ENCODE data around the gene ULBP2. TPM values are rescaled to one million over a fixed set of nuclear protein-coding genes. Genes with fewer than 3 reads are reported as not detected.
"Not testable (repeated sequence)": the region's sequence is repeated elsewhere in the genome, so short reads cannot be mapped to it uniquely, and the experiment has no call there.

The ULBP2 gene
- total and polyA plus RNA-seq, 2 donors, result 0.26 to 0.49 TPM

GRCh38 chr6:149987602-149988107, 45.8 kb downstream of the ULBP2 start:
- H3K4me1 ChIP-seq (ENCODE audit: insufficient read depth), result peaks cover 2% of the 10 kb centered on the region
- H3K4me3 ChIP-seq (ENCODE audit: low read depth, low read length), result no peak overlapping the region
- WGBS, result 56% methylated on average over 2 of the region's 2 CpGs
- DNase-seq (ENCODE audit: extremely low spot score), result no peak
- H3K36me3 ChIP-seq (ENCODE audit: insufficient read depth), result no peaks in the 10 kb centered on the region
- no peak overlapping the region for H3K27ac ChIP-seq (ENCODE audit: low read depth)

GRCh38 chr6:149988550-149989346, 46.9 kb downstream of the ULBP2 start:
- no peak overlapping the region for H3K4me3 ChIP-seq (ENCODE audit: low read depth, low read length)
- no peaks in the 10 kb centered on the region for H3K36me3 ChIP-seq (ENCODE audit: insufficient read depth)
- WGBS, result 6% methylated on average over 17 of the region's 17 CpGs
- no peak for DNase-seq (ENCODE audit: extremely low spot score)
- no peak overlapping the region for H3K27ac ChIP-seq (ENCODE audit: low read depth)
- peaks cover 2% of the 10 kb centered on the region for H3K4me1 ChIP-seq (ENCODE audit: insufficient read depth)

GRCh38 chr6:149990212-149990660, 48.4 kb downstream of the ULBP2 start:
- WGBS, result under 1% methylated on average over 32 of the region's 32 CpGs
- no peak for DNase-seq (ENCODE audit: extremely low spot score)
- Histone ChIP-seq H3K4me1 (ENCODE audit: insufficient read depth) (peaks cover 2% of the 10 kb centered on the region), H3K27ac (ENCODE audit: low read depth) (no peak overlapping the region), H3K36me3 (ENCODE audit: insufficient read depth) (no peaks in the 10 kb centered on the region), H3K4me3 (ENCODE audit: low read depth, low read length) (no peak overlapping the region)

GRCh38 chr6:149990661-149991471, 49.1 kb downstream of the ULBP2 start:
- H3K27ac ChIP-seq (ENCODE audit: low read depth), result no peak overlapping the region
- DNase-seq (ENCODE audit: extremely low spot score), result no peak
- under 1% methylated on average over 49 of the region's 49 CpGs for WGBS
- no peaks in the 10 kb centered on the region for H3K36me3 ChIP-seq (ENCODE audit: insufficient read depth)
- peak overlapping the region; percentile 16 for H3K4me3 ChIP-seq (ENCODE audit: low read depth, low read length)
- peaks cover 2% of the 10 kb centered on the region for H3K4me1 ChIP-seq (ENCODE audit: insufficient read depth)

GRCh38 chr6:149991472-149991795, 49.6 kb downstream of the ULBP2 start:
- H3K4me3 ChIP-seq (ENCODE audit: low read depth, low read length); H3K36me3 ChIP-seq (ENCODE audit: insufficient read depth); DNase-seq (ENCODE audit: extremely low spot score); H3K4me1 ChIP-seq (ENCODE audit: insufficient read depth); H3K27ac ChIP-seq (ENCODE audit: low read depth): not testable (repeated sequence)
- 2% methylated on average over 7 of the region's 7 CpGs for WGBS

GRCh38 chr6:149991838-149992237, 50.0 kb downstream of the ULBP2 start:
- H3K4me3 ChIP-seq (ENCODE audit: low read depth, low read length), result no peak overlapping the region
- no peak for DNase-seq (ENCODE audit: extremely low spot score)
- peaks cover 2% of the 10 kb centered on the region for H3K4me1 ChIP-seq (ENCODE audit: insufficient read depth)
- WGBS, result 42% methylated on average over 4 of the region's 4 CpGs
- no peaks in the 10 kb centered on the region for H3K36me3 ChIP-seq (ENCODE audit: insufficient read depth)
- no peak overlapping the region for H3K27ac ChIP-seq (ENCODE audit: low read depth)

GRCh38 chr6:149995235-149995750, 53.5 kb downstream of the ULBP2 start:
- H3K4me3 ChIP-seq (ENCODE audit: low read depth, low read length), result no peak overlapping the region
- peaks cover 2% of the 10 kb centered on the region for H3K4me1 ChIP-seq (ENCODE audit: insufficient read depth)
- no peak overlapping the region for H3K27ac ChIP-seq (ENCODE audit: low read depth)
- WGBS, result 69% methylated on average over 6 of the region's 6 CpGs
- no peak for DNase-seq (ENCODE audit: extremely low spot score)
- H3K36me3 ChIP-seq (ENCODE audit: insufficient read depth), result no peaks in the 10 kb centered on the region

GRCh38 chr6:149995971-149996370, 54.2 kb downstream of the ULBP2 start:
- 86% methylated on average over 7 of the region's 7 CpGs for WGBS
- no peaks in the 10 kb centered on the region for H3K36me3 ChIP-seq (ENCODE audit: insufficient read depth)
- H3K27ac ChIP-seq (ENCODE audit: low read depth), result no peak overlapping the region
- no peak for DNase-seq (ENCODE audit: extremely low spot score)
- no peaks in the 10 kb centered on the region for H3K4me1 ChIP-seq (ENCODE audit: insufficient read depth)
- no peak overlapping the region for H3K4me3 ChIP-seq (ENCODE audit: low read depth, low read length)

Other genes with a start within 250 kb of the ULBP2 start
- 36.7 TPM for gene LATS1, start 223.9 kb upstream of the ULBP2 start, total RNA-seq
- gene LATS1, start 223.9 kb upstream of the ULBP2 start, polyA plus RNA-seq, result 12.1 TPM
- 30.2 TPM for gene NUP43, start 195.5 kb upstream of the ULBP2 start, total RNA-seq
- gene NUP43, start 195.5 kb upstream of the ULBP2 start, polyA plus RNA-seq, result 10.8 TPM
- 65.5 TPM for gene PCMT1, start 192.3 kb upstream of the ULBP2 start, total RNA-seq
- gene PCMT1, start 192.3 kb upstream of the ULBP2 start, polyA plus RNA-seq, result 104 TPM
- gene LRP11, start 77.7 kb upstream of the ULBP2 start, total RNA-seq, result 50.2 TPM
- 26.6 TPM for gene LRP11, start 77.7 kb upstream of the ULBP2 start, polyA plus RNA-seq
- 0.74 TPM for gene RAET1E, start 43.9 kb upstream of the ULBP2 start, total RNA-seq
- gene RAET1E, start 43.9 kb upstream of the ULBP2 start, polyA plus RNA-seq, result 0.99 TPM
- gene RAET1G, start 18.9 kb upstream of the ULBP2 start, total RNA-seq, result 1.2 TPM
- 3.4 TPM for gene RAET1G, start 18.9 kb upstream of the ULBP2 start, polyA plus RNA-seq
- 0.16 TPM for gene ULBP1, start 21.9 kb downstream of the ULBP2 start, total RNA-seq
- gene ULBP1, start 21.9 kb downstream of the ULBP2 start, polyA plus RNA-seq, result 0.03 TPM
- gene RAET1L, start 83.5 kb downstream of the ULBP2 start, total RNA-seq, result not detected
- gene RAET1L, start 83.5 kb downstream of the ULBP2 start, polyA plus RNA-seq, result not detected
- gene ULBP3, start 127.1 kb downstream of the ULBP2 start, total RNA-seq, result 3.4 TPM
- gene ULBP3, start 127.1 kb downstream of the ULBP2 start, polyA plus RNA-seq, result 1.1 TPM
- 0.42 TPM for gene PPP1R14C, start 201.0 kb downstream of the ULBP2 start, total RNA-seq
- gene PPP1R14C, start 201.0 kb downstream of the ULBP2 start, polyA plus RNA-seq, result 0.08 TPM

Data from urinary bladder (tissue), 4 donors.